ENCODE measurements around the gene CD209. TPM values are rescaled to one million over a fixed set of nuclear protein-coding genes. Genes with fewer than 3 reads are reported as not detected.
A peak's percentile ranks its signal among the peaks of the same experiment; 100 is the strongest.

CD209 gene
- polyA plus RNA-seq, 4 donors: 0.67 to 13.6 (median 3.3) TPM

- no peaks in the 10 kb centered on the region for H3K36me3 ChIP-seq (ENCODE audit: control insufficient read depth in 3 of 3, insufficient read depth in 2 of 3, low read depth in 1 of 3, low read length in 3 of 3)
- H3K4me3 ChIP-seq (ENCODE audit: low read depth in 1 of 3, low read length in 3 of 3): no peak overlapping the region
- DNase-seq (no peak), FAIRE-seq (no peak)
- H3K27ac ChIP-seq (ENCODE audit: low read depth in 1 of 3, low read length in 2 of 3): no peak overlapping the region
- H3K27me3 ChIP-seq (ENCODE audit: control insufficient read depth in 3 of 3, insufficient read depth in 3 of 3, low read length in 3 of 3): peaks cover 2 to 39% (median 30%) of the 10 kb centered on the region in 3 donors
- peaks cover 0 to 3% (median 0%) of the 10 kb centered on the region in 3 donors for H3K4me1 ChIP-seq (ENCODE audit: control insufficient read depth in 3 of 3, insufficient read depth in 2 of 3, low read depth in 1 of 3, low read length in 2 of 3)
- WGBS, 3 donors: 54 to 81% (median 71%) methylated on average over 5 of the region's 5 CpGs
- H3K9me3 ChIP-seq (ENCODE audit: control insufficient read depth in 2 of 2, insufficient read depth in 1 of 2, low read depth in 1 of 2, low read length in 1 of 2): no peaks in the 10 kb centered on the region
These were observed 15.7 kb downstream of the CD209 start for GRCh38 chr19:7731615-7732014.

DNA sequence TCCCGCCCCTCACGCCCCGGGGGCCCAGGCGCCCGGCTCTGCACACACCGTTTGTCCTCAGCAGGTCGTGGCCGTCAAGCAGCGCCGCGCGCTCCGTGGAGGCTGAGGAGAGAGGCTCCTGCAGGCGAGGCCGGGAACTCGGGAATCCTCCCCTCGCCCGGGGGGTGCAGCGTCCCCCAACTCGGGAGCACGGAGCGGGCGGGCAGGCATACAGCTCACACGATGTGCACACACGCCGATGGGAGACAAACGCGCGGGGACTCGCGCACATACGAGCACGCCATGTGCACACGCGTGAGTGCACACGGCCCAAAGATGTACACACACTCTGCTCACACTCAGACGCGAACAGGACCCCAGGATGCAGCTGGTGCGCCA, 16.1 kb downstream of the CD209 start:
- Histone ChIP-seq H3K4me1 (ENCODE audit: control insufficient read depth in 3 of 3, insufficient read depth in 2 of 3, low read depth in 1 of 3, low read length in 2 of 3) (peaks cover 0 to 3% (median 0%) of the 10 kb centered on the region in 3 donors), H3K27me3 (ENCODE audit: control insufficient read depth in 3 of 3, insufficient read depth in 3 of 3, low read length in 3 of 3) (peaks cover 2 to 39% (median 30%) of the 10 kb centered on the region in 3 donors), H3K36me3 (ENCODE audit: control insufficient read depth in 3 of 3, insufficient read depth in 2 of 3, low read depth in 1 of 3, low read length in 3 of 3) (no peaks in the 10 kb centered on the region), H3K27ac (ENCODE audit: low read depth in 1 of 3, low read length in 2 of 3) (no peak overlapping the region), H3K9me3 (ENCODE audit: control insufficient read depth in 2 of 2, insufficient read depth in 1 of 2, low read depth in 1 of 2, low read length in 1 of 2) (no peaks in the 10 kb centered on the region), H3K4me3 (ENCODE audit: low read depth in 1 of 3, low read length in 3 of 3) (no peak overlapping the region)
- 60 to 76% (median 74%) methylated on average over 36 to 39 of the region's 39 CpGs for WGBS, 3 donors
- DNase-seq (no peak), FAIRE-seq (no peak)

DNA sequence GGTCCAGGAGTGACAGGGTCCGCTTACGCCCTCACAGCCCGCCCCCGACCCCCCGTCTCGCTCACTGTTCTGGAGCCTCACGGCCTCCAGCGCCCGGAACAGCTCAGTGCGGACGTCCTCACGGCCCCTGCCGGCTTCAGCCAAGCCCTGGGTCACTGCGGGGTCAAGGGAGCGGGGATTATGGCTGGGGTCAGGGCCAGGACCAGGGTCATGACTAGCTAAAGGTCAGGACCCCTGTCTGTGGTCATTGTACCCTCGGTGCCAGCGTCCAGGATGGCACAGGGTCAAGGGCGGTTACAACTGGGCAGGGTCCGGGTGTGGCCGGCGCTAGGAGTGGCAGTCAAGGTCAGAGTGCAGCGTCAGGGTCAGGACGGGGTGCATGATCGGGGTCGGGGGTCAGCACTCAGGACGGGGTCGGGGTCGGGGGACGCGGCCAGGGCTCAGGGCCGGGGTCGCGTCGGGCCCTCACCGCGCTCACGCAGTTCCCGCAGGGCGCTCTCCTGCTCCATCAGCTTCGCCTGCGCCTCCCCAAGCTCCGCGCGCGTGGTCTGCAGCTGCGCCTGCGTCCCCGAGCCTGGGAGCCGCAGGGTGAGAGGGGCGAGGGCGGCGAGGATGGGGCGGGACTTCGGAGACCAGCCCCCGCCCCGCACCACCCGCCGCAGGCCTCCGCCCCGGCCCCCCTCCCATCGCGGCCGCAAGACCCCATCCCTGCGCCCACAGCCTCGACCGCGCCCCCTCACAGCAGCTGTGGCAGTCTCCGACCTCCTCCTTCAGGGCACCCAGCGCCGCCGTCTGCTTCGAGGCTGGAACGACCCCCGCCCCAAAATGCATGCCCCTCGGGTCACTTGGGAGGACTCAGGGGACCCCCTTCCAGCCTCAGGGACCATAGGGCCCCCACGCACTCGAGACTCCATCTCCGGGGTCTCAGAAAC, 16.8 kb downstream of the CD209 start:
- Histone ChIP-seq H3K27me3 (ENCODE audit: control insufficient read depth in 3 of 3, insufficient read depth in 3 of 3, low read length in 3 of 3) (peaks cover 2 to 39% (median 27%) of the 10 kb centered on the region in 3 donors), H3K27ac (ENCODE audit: low read depth in 1 of 3, low read length in 2 of 3) (no peak overlapping the region), H3K4me3 (ENCODE audit: low read depth in 1 of 3, low read length in 3 of 3) (no peak overlapping the region), H3K9me3 (ENCODE audit: control insufficient read depth in 2 of 2, insufficient read depth in 1 of 2, low read depth in 1 of 2, low read length in 1 of 2) (no peaks in the 10 kb centered on the region), H3K4me1 (ENCODE audit: control insufficient read depth in 3 of 3, insufficient read depth in 2 of 3, low read depth in 1 of 3, low read length in 2 of 3) (peaks cover 0 to 3% (median 0%) of the 10 kb centered on the region in 3 donors), H3K36me3 (ENCODE audit: control insufficient read depth in 3 of 3, insufficient read depth in 2 of 3, low read depth in 1 of 3, low read length in 3 of 3) (no peaks in the 10 kb centered on the region)
- FAIRE-seq: no peak
- WGBS, 3 donors: 5 to 12% (median 8%) methylated on average over 38 to 78 of the region's 78 CpGs
- no peak for DNase-seq

DNA sequence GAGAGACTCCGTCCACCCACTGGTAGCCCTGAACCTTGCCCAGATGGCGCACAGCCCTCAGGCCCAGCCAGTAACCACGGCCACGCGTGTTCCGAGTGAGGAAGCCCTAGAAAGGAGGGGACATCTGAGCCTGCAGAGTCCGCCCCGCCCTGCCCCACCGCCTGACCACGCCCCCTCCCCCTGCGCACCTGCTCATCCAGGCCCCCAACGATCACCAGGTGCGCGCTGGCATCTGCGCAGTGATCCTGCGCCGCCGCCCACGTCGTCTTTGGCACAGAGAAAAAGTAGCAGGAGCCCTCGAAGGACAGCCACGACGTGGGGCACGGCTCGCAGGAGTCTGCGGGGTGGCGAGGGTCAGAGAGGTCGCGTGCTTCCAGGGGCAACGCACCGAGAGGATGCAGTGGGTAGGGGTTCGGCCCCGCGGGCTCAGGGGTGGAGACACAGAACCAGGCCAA, 17.5 kb downstream of the CD209 start:
- H3K27me3 ChIP-seq (ENCODE audit: control insufficient read depth in 3 of 3, insufficient read depth in 3 of 3, low read length in 3 of 3): peaks cover 2 to 39% (median 27%) of the 10 kb centered on the region in 3 donors
- FAIRE-seq: no peak
- WGBS, 3 donors: 3 to 6% (median 4%) methylated on average over 31 to 34 of the region's 34 CpGs
- H3K9me3 ChIP-seq (ENCODE audit: control insufficient read depth in 2 of 2, insufficient read depth in 1 of 2, low read depth in 1 of 2, low read length in 1 of 2): no peaks in the 10 kb centered on the region
- no peak overlapping the region for H3K27ac ChIP-seq (ENCODE audit: low read depth in 1 of 3, low read length in 2 of 3)
- no peaks in the 10 kb centered on the region for H3K36me3 ChIP-seq (ENCODE audit: control insufficient read depth in 3 of 3, insufficient read depth in 2 of 3, low read depth in 1 of 3, low read length in 3 of 3)
- no peak overlapping the region for H3K4me3 ChIP-seq (ENCODE audit: low read depth in 1 of 3, low read length in 3 of 3)
- DNase-seq: peak in 1 of 2 donors; percentile 10
- peaks cover 0 to 3% (median 0%) of the 10 kb centered on the region in 3 donors for H3K4me1 ChIP-seq (ENCODE audit: control insufficient read depth in 3 of 3, insufficient read depth in 2 of 3, low read depth in 1 of 3, low read length in 2 of 3)

GRCh38 chr19:7729211-7729610, 18.1 kb downstream of the CD209 start:
- FAIRE-seq (no peak), DNase-seq (no peak)
- Histone ChIP-seq H3K4me3 (ENCODE audit: low read depth in 1 of 3, low read length in 3 of 3) (no peak overlapping the region), H3K4me1 (ENCODE audit: control insufficient read depth in 3 of 3, insufficient read depth in 2 of 3, low read depth in 1 of 3, low read length in 2 of 3) (peaks cover 0 to 3% (median 0%) of the 10 kb centered on the region in 3 donors), H3K27ac (ENCODE audit: low read depth in 1 of 3, low read length in 2 of 3) (no peak overlapping the region), H3K36me3 (ENCODE audit: control insufficient read depth in 3 of 3, insufficient read depth in 2 of 3, low read depth in 1 of 3, low read length in 3 of 3) (no peaks in the 10 kb centered on the region), H3K27me3 (ENCODE audit: control insufficient read depth in 3 of 3, insufficient read depth in 3 of 3, low read length in 3 of 3) (peaks cover 2 to 39% (median 27%) of the 10 kb centered on the region in 3 donors), H3K9me3 (ENCODE audit: control insufficient read depth in 2 of 2, insufficient read depth in 1 of 2, low read depth in 1 of 2, low read length in 1 of 2) (no peaks in the 10 kb centered on the region)
- WGBS, 3 donors: 12 to 15% (median 13%) methylated on average over 16 of the region's 16 CpGs

GRCh38 chr19:7725791-7726190, 21.5 kb downstream of the CD209 start:
- H3K4me1 ChIP-seq (ENCODE audit: control insufficient read depth in 3 of 3, insufficient read depth in 2 of 3, low read depth in 1 of 3, low read length in 2 of 3): peaks cover 0 to 3% (median 0%) of the 10 kb centered on the region in 3 donors
- no peak overlapping the region for H3K27ac ChIP-seq (ENCODE audit: low read depth in 1 of 3, low read length in 2 of 3)
- WGBS, 3 donors: 46 to 51% (median 51%) methylated on average over 2 of the region's 2 CpGs
- FAIRE-seq (no peak), DNase-seq (no peak)
- no peaks in the 10 kb centered on the region for H3K36me3 ChIP-seq (ENCODE audit: control insufficient read depth in 3 of 3, insufficient read depth in 2 of 3, low read depth in 1 of 3, low read length in 3 of 3)
- peaks cover 2 to 25% (median 18%) of the 10 kb centered on the region in 3 donors for H3K27me3 ChIP-seq (ENCODE audit: control insufficient read depth in 3 of 3, insufficient read depth in 3 of 3, low read length in 3 of 3)
- H3K4me3 ChIP-seq (ENCODE audit: low read depth in 1 of 3, low read length in 3 of 3): no peak overlapping the region
- no peaks in the 10 kb centered on the region for H3K9me3 ChIP-seq (ENCODE audit: control insufficient read depth in 2 of 2, insufficient read depth in 1 of 2, low read depth in 1 of 2, low read length in 1 of 2)

GRCh38 chr19:7722231-7722651, 25.1 kb downstream of the CD209 start:
- WGBS, 3 donors: 47 to 63% (median 52%) methylated on average over 5 of the region's 5 CpGs
- Histone ChIP-seq H3K27ac (ENCODE audit: low read depth in 1 of 3, low read length in 2 of 3) (no peak overlapping the region), H3K4me3 (ENCODE audit: low read depth in 1 of 3, low read length in 3 of 3) (no peak overlapping the region), H3K36me3 (ENCODE audit: control insufficient read depth in 3 of 3, insufficient read depth in 2 of 3, low read depth in 1 of 3, low read length in 3 of 3) (no peaks in the 10 kb centered on the region), H3K4me1 (ENCODE audit: control insufficient read depth in 3 of 3, insufficient read depth in 2 of 3, low read depth in 1 of 3, low read length in 2 of 3) (no peaks in the 10 kb centered on the region), H3K27me3 (ENCODE audit: control insufficient read depth in 3 of 3, insufficient read depth in 3 of 3, low read length in 3 of 3) (peaks cover 0 to 3% (median 0%) of the 10 kb centered on the region in 3 donors), H3K9me3 (ENCODE audit: control insufficient read depth in 2 of 2, insufficient read depth in 1 of 2, low read depth in 1 of 2, low read length in 1 of 2) (no peaks in the 10 kb centered on the region)
- DNase-seq (no peak), FAIRE-seq (no peak)

DNA sequence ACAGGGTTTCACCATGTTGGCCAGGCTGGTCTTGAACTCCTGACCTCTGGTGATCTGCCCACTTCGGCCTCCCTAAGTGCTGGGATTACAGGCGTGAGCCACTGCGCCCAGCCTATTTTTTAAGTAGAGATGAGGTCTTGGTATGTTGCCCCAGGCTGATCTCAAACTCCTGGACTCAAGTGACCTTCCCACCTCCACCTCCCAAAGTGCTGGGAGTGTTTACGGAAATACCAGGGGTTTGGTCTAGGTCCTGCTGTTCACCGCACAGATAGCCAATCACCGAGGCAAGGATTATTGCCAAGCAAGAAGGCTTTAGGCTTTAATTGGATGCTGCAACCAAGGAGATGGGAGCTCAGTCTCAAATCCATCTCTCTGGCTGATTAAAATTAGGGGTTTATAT, 27.0 kb downstream of the CD209 start:
- no peak overlapping the region for H3K27ac ChIP-seq (ENCODE audit: low read depth in 1 of 3, low read length in 2 of 3)
- no peaks in the 10 kb centered on the region for H3K36me3 ChIP-seq (ENCODE audit: control insufficient read depth in 3 of 3, insufficient read depth in 2 of 3, low read depth in 1 of 3, low read length in 3 of 3)
- no peak for FAIRE-seq
- peaks cover 0 to 3% (median 0%) of the 10 kb centered on the region in 3 donors for H3K27me3 ChIP-seq (ENCODE audit: control insufficient read depth in 3 of 3, insufficient read depth in 3 of 3, low read length in 3 of 3)
- H3K4me1 ChIP-seq (ENCODE audit: control insufficient read depth in 3 of 3, insufficient read depth in 2 of 3, low read depth in 1 of 3, low read length in 2 of 3): no peaks in the 10 kb centered on the region
- peaks cover 0 to 3% of the 10 kb centered on the region in 2 donors for H3K9me3 ChIP-seq (ENCODE audit: control insufficient read depth in 2 of 2, insufficient read depth in 1 of 2, low read depth in 1 of 2, low read length in 1 of 2)
- no peak for DNase-seq
- WGBS, 3 donors: 78 to 83% (median 78%) methylated on average over 6 of the region's 6 CpGs
- no peak overlapping the region for H3K4me3 ChIP-seq (ENCODE audit: low read depth in 1 of 3, low read length in 3 of 3)

Data from small intestine (tissue), 7 donors.